SKM-1 treated with dmso at 0.1 percent for 144 hours (cell line): Measurements from ENCODE around the gene COMTD1.
A peak's percentile ranks its signal among the peaks of the same experiment; 100 is the strongest.
"Not testable (repeated sequence)": the region's sequence is repeated elsewhere in the genome, so short reads cannot be mapped to it uniquely, and the experiment has no call there.

Experiments
- DNase-seq: peaks from one replicate; lab custom pipeline; 2025; ENCODE audit not compliant: unreplicated experiment; lab: John Stamatoyannopoulos, UW

COMTD1 gene

GRCh38 chr10:75195035-75195763, 40.6 kb downstream of the COMTD1 start:
- no peak for DNase-seq

- DNase-seq: not testable (repeated sequence)
Observed at GRCh38 chr10:75194625-75195024, 41.1 kb downstream of the COMTD1 start.

GRCh38 chr10:75191821-75192568, 43.8 kb downstream of the COMTD1 start:
- no peak for DNase-seq

- DNase-seq: no peak
Observed at GRCh38 chr10:75189266-75190096, 46.3 kb downstream of the COMTD1 start.

GRCh38 chr10:75188522-75188921, 47.2 kb downstream of the COMTD1 start:
- DNase-seq: not testable (repeated sequence)

- peak; percentile 30 for DNase-seq
Observed at GRCh38 chr10:75187961-75188426, 47.8 kb downstream of the COMTD1 start.

GRCh38 chr10:75186310-75186709, 49.4 kb downstream of the COMTD1 start:
- no peak for DNase-seq
